ENCODE results near the gene PHC2.

The PHC2 gene

GRCh38 chr1:33420870-33421775 is 9.8 kb downstream of the PHC2 start:
- no peak for DNase-seq (ENCODE audit: low read depth in 2 of 2)

GRCh38 chr1:33418811-33419210 is 12.1 kb downstream of the PHC2 start:
- DNase-seq (ENCODE audit: low read depth in 2 of 2), result no peak

- DNase-seq (ENCODE audit: low read depth in 2 of 2), result no peak
Observed at GRCh38 chr1:33414879-33415278, 16.0 kb downstream of the PHC2 start.

- DNase-seq (ENCODE audit: low read depth in 2 of 2), result no peak
Observed at GRCh38 chr1:33410091-33410701, 20.7 kb downstream of the PHC2 start.

DNA sequence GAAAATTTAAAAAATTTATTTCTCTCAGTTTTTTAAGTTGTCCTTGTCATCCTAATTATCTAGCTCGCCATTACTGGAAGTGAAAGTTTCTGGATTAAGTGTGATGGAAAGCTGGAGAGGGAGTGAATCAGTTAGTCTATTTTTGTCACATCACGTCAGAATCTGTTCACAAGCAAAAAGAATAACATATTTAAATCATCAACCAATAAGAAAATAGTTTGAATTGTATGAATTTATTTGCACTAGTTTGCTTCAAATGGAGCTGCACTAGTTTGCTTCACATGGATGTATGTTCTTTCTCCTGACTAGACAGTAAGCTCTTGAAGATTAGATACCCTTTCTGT is 22.8 kb downstream of the PHC2 start:
- DNase-seq (ENCODE audit: low read depth in 2 of 2), result no peak

GRCh38 chr1:33407352-33408092 is 23.4 kb downstream of the PHC2 start:
- DNase-seq (ENCODE audit: low read depth in 2 of 2), result no peak

- no peak for DNase-seq (ENCODE audit: low read depth in 2 of 2)
Observed at GRCh38 chr1:33402206-33402605, 28.7 kb downstream of the PHC2 start.

- DNase-seq (ENCODE audit: low read depth in 2 of 2), result no peak
Observed at GRCh38 chr1:33401471-33401870, 29.4 kb downstream of the PHC2 start.

- DNase-seq (ENCODE audit: low read depth in 2 of 2), result no peak
Observed at GRCh38 chr1:33400153-33400911, 30.6 kb downstream of the PHC2 start.

GRCh38 chr1:33399375-33399774 is 31.5 kb downstream of the PHC2 start:
- DNase-seq (ENCODE audit: low read depth in 2 of 2), result no peak

- DNase-seq (ENCODE audit: low read depth in 2 of 2), result no peak
Observed at GRCh38 chr1:33397994-33398393, 32.9 kb downstream of the PHC2 start.

GRCh38 chr1:33397125-33397506 is 33.8 kb downstream of the PHC2 start:
- DNase-seq (ENCODE audit: low read depth in 2 of 2), result no peak

DNA sequence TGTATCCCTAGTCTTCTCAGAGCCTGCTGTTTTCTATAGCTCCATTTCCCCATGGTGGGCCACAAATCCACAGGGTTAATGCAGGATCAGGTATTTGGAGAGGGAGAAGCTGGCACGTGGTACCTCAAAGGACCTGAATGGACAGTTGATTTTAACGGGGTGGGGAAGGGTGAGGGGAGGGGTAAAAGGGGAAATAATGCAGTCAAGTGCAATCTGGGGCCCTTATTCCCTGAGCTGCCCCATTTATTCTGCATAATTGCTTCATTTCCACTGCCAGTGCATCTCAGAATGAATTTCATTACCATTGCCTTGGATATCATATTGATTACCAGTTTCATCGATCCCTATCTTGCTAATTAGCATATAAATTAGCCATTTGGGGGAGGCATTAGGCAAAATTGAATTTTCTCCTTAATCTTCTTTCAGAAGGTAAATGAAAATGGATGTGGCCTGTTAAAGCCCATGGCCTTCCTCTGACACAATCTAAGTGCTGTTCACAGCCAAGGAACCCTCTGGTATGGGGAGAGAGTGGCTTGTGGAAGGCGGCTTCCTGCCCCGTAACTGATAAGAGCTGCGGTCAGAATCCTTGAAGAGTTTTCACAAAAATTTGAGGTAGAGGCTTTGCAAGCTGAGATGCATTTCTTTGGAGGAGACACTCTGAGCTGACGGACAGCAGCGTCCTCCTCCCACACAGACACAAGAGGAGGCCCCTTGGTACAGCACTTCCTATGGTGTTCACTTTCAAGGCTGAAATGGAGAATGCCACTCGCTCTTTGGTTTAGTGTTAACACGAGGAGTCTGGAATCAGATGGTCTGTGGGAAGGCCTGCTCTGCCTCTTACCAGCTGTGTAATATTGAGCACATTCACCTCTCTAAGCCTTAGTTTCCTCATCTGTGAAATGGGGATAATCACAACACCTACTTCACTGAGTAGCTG is 34.4 kb downstream of the PHC2 start:
- DNase-seq (ENCODE audit: low read depth in 2 of 2), result no peak

- DNase-seq (ENCODE audit: low read depth in 2 of 2), result no peak
Observed at GRCh38 chr1:33394770-33395169, 36.1 kb downstream of the PHC2 start.

DNA sequence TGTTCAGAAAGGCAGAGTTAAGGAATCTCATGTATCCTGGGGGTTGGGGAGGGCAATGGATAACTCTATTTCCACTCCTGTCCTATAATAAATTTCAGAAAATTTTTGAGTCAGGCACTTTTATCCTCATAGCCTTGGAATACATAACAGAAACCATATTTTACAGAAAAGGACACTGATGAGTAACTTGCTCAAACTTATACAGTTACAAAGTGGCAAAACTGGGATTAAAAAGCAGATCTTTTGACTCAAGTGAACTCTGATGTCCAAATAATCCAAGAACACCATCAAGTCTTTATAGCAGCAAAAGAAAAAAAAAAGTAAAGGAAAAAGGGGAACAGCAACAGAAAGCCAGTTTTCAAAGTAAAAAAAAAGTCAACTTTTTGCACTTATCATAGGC is 36.9 kb downstream of the PHC2 start:
- no peak for DNase-seq (ENCODE audit: low read depth in 2 of 2)

GRCh38 chr1:33393524-33393923 is 37.4 kb downstream of the PHC2 start:
- no peak for DNase-seq (ENCODE audit: low read depth in 2 of 2)

- DNase-seq (ENCODE audit: low read depth in 2 of 2), result no peak
Observed at GRCh38 chr1:33392639-33393038, 38.3 kb downstream of the PHC2 start.

GRCh38 chr1:33392206-33392605 is 38.7 kb downstream of the PHC2 start:
- DNase-seq (ENCODE audit: low read depth in 2 of 2), result no peak

DNA sequence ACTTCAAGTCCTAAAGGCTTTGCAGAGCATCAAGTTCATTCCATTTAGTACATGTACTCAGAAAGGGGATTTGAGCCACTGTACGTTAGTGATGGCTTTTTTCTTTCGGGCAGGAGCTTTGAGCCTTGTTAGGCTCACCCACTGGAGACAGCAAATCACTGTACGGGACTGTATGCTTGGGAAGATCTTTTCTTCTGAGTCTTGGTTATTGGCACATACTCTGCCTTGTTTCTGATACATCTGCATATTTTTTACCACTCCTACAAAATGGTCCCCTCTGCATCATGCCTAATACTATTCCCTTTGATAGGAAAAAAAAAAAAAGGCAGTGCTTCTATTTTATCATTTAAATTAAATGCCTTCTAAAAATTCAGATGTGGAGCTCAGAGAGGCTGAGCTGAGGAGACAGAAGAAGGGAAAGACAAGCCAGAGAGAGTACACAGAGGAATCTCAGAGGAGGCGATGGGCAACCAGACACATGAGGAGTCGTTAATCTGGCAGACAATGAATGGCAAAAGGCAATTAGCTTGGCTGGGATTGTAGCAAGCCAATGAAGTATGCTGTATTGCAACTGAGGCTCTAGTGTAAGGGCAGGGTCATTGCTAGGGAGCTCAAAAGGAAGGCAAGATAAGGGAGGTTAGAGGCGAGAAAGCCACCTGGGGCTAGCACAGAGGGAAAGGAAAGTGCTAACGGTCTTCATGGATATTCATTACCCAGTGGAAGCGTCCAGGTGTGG is 39.4 kb downstream of the PHC2 start:
- DNase-seq (ENCODE audit: low read depth in 2 of 2), result no peak

- DNase-seq (ENCODE audit: low read depth in 2 of 2), result no peak
Observed at GRCh38 chr1:33390542-33390941, 40.4 kb downstream of the PHC2 start.
